IMR-90 (cell line): ENCODE data around the gene ZNF385B. TPM values are rescaled to one million over a fixed set of nuclear protein-coding genes. Genes with fewer than 3 reads are reported as not detected.

Source experiments
- ATAC-seq: fragments of 200-7000 bp; cut with Tn5 transposase; 2 replicates; pipeline ENCODE4 v1.9.1; 2020; ENCODE audit warnings: low read depth, mild to moderate bottlenecking, moderate library complexity
- BruUV-seq: library from RNA; stranded (reverse); fragments of 400-500 nt; replicated peaks from 2 replicates; lab custom pipeline; 2021; lab: Mats Ljungman, UMichigan
- CTCF ChIA-PET: fragments of 300-600 bp; formaldehyde crosslinking; extraction: SDS; loops from one replicate; lab custom pipeline; 2021; ENCODE audit warnings: antibody characterized with exemption; lab: Yijun Ruan, JAX
- POLR2A ChIA-PET: fragments of 300-600 bp; sonication (Branson Sonifier 250); formaldehyde crosslinking; loops from one replicate; lab custom pipeline; 2022; ENCODE audit warnings: antibody characterized with exemption; ENCODE audit not compliant: unreplicated experiment; lab: Charles Lee
- DNase-seq: peaks from one replicate; pipeline ENCODE4 v3.0.0; 2013
- H2AFZ ChIP-seq: replicated peaks from 2 replicates; pipeline ENCODE3; 2013; ENCODE audit warnings: low read length, mild to moderate bottlenecking; ENCODE audit not compliant: poor library complexity
- H2AK5ac ChIP-seq: 2 replicates; pipeline ENCODE4 v1.6.1; 2013; ENCODE audit warnings: low read depth, low read length, inconsistent platforms
- H2AK9ac ChIP-seq: replicated peaks from 2 replicates; pipeline ENCODE3; 2013; ENCODE audit warnings: mild to moderate bottlenecking, low read depth, low read length, moderate library complexity; ENCODE audit not compliant: poor library complexity
- H2BK120ac ChIP-seq: 2 replicates; pipeline ENCODE4 v1.6.1; 2013; ENCODE audit warnings: low read depth, low read length, inconsistent platforms
- H2BK15ac ChIP-seq: 3 replicates; pipeline ENCODE4 v1.6.1; 2013; ENCODE audit warnings: low read depth, low read length, inconsistent platforms
- H2BK20ac ChIP-seq: 2 replicates; pipeline ENCODE4 v1.6.1; 2013; ENCODE audit warnings: low read depth, mild to moderate bottlenecking, inconsistent platforms, low read length, moderate library complexity
- H2BK5ac ChIP-seq: 2 replicates; pipeline ENCODE4 v1.6.1; 2013; ENCODE audit warnings: mild to moderate bottlenecking, low read depth, low read length, inconsistent platforms; ENCODE audit not compliant: poor library complexity, severe bottlenecking
- H3K14ac ChIP-seq: replicated peaks from 2 replicates; pipeline ENCODE4 v1.6.1; 2013; ENCODE audit warnings: low read depth, low read length, inconsistent platforms
- H3K18ac ChIP-seq: 2 replicates; pipeline ENCODE4 v1.6.1; 2013; ENCODE audit warnings: low read depth, low read length, control low read depth
- H3K23ac ChIP-seq: 2 replicates; pipeline ENCODE4 v1.6.1; 2013; ENCODE audit warnings: low read depth, low read length, inconsistent platforms
- H3K27ac ChIP-seq: 2 replicates; pipeline ENCODE4 v1.5.1; 2013; ENCODE audit warnings: mild to moderate bottlenecking, control low read depth, low read length; ENCODE audit not compliant: insufficient read depth
- H3K27me3 ChIP-seq: 2 replicates; pipeline ENCODE4 v1.6.1; 2013; ENCODE audit warnings: low read length; ENCODE audit not compliant: control insufficient read depth, insufficient read depth
- H3K36me3 ChIP-seq: 2 replicates; pipeline ENCODE4 v1.6.1; 2013; ENCODE audit warnings: low read length, mixed read lengths; ENCODE audit not compliant: control insufficient read depth, insufficient read depth
- H3K4ac ChIP-seq: 2 replicates; pipeline ENCODE4 v1.6.1; 2013; ENCODE audit warnings: low read depth, low read length, inconsistent platforms
- H3K4me1 ChIP-seq: 2 replicates; pipeline ENCODE4 v1.6.1; 2013; ENCODE audit warnings: low read length, mixed read lengths; ENCODE audit not compliant: control insufficient read depth, insufficient read depth
- H3K4me2 ChIP-seq: 2 replicates; pipeline ENCODE4 v1.6.1; 2013; ENCODE audit warnings: low read depth, mild to moderate bottlenecking, control low read depth, low read length, moderate library complexity
- H3K4me3 ChIP-seq: 2 replicates; pipeline ENCODE4 v1.5.1; 2013; ENCODE audit warnings: low read depth, mild to moderate bottlenecking, control low read depth, low read length, moderate library complexity; ENCODE audit not compliant: insufficient read depth
- H3K56ac ChIP-seq: 2 replicates; pipeline ENCODE4 v1.6.1; 2013; ENCODE audit warnings: low read length, inconsistent platforms; ENCODE audit not compliant: insufficient read depth; ENCODE audit errors: extremely low read depth
- H3K79me1 ChIP-seq, 2 experiments: 2 replicates each; pipeline ENCODE4 v1.6.1; 2013; ENCODE audit warnings: low read length in 2 of 2, inconsistent platforms in 1 of 2, low read depth in 1 of 2
- H3K9ac ChIP-seq: 2 replicates; pipeline ENCODE4 v1.6.1; 2013; ENCODE audit warnings: low read depth, low read length, control low read depth
- H3K9me1 ChIP-seq: 2 replicates; pipeline ENCODE4 v1.6.1; 2013; ENCODE audit warnings: low read length, inconsistent platforms; ENCODE audit not compliant: insufficient read depth
- H3K9me3 ChIP-seq: 2 replicates; pipeline ENCODE4 v1.6.1; 2013; ENCODE audit warnings: low read length; ENCODE audit not compliant: control insufficient read depth, insufficient read depth
- H4K20me1 ChIP-seq: 2 replicates; pipeline ENCODE4 v1.6.1; 2013; ENCODE audit warnings: low read length, inconsistent platforms; ENCODE audit not compliant: insufficient read depth
- H4K5ac ChIP-seq: 2 replicates; pipeline ENCODE4 v1.6.1; 2013; ENCODE audit warnings: mild to moderate bottlenecking, low read depth, low read length, control low read depth
- H4K8ac ChIP-seq, 2 experiments: 2 replicates each; pipeline ENCODE4 v1.6.1; 2013; ENCODE audit warnings: low read depth in 2 of 2, low read length in 2 of 2, control low read depth in 1 of 2, inconsistent platforms in 1 of 2
- H4K91ac ChIP-seq: 2 replicates; pipeline ENCODE4 v1.6.1; 2013; ENCODE audit warnings: low read depth, low read length, inconsistent platforms; ENCODE audit not compliant: insufficient read depth
- BHLHE40 ChIP-seq: fragments of 150-350 bp; IDR thresholded peaks from 2 replicates; pipeline ENCODE4 v1.6.1; 2016; ENCODE audit warnings: mild to moderate bottlenecking, low read depth, low read length
- CTCF ChIP-seq: conservative IDR thresholded peaks from 2 replicates; pipeline ENCODE4 v1.5.1; 2012; ENCODE audit warnings: mild to moderate bottlenecking, low read depth, low read length, improper control_type of control experiment
- ELK1 ChIP-seq: fragments of 150-350 bp; IDR thresholded peaks from 2 replicates; pipeline ENCODE4 v1.6.1; 2016; ENCODE audit warnings: low read depth, mild to moderate bottlenecking, low read length, moderate library complexity, borderline replicate concordance
- MAZ ChIP-seq: IDR thresholded peaks from 2 replicates; pipeline ENCODE4 v1.6.1; 2012; ENCODE audit warnings: low read depth, mild to moderate bottlenecking, low read length, improper control_type of control experiment, moderate library complexity, borderline replicate concordance
- POLR2A ChIP-seq: IDR thresholded peaks from 2 replicates; pipeline ENCODE4 v1.6.1; 2012; ENCODE audit warnings: mild to moderate bottlenecking, low read depth, low read length
- RCOR1 ChIP-seq: IDR thresholded peaks from 2 replicates; pipeline ENCODE4 v1.6.1; 2012; ENCODE audit warnings: mild to moderate bottlenecking, low read length, improper control_type of control experiment; ENCODE audit not compliant: insufficient replicate concordance
- SMC3 ChIP-seq: fragments of 150-350 bp; IDR thresholded peaks from 2 replicates; pipeline ENCODE4 v1.6.1; 2016; ENCODE audit warnings: low read depth, mild to moderate bottlenecking, antibody characterized with exemption, low read length, moderate library complexity
- dilution Hi-C: fragments of 300-500 bp; cut with HindIII; formaldehyde crosslinking; loops from one replicate; pipeline ENCODE4 v1.14.3; 2018; ENCODE audit warnings: low sequenced_read_pairs; ENCODE audit not compliant: unreplicated experiment
- in situ Hi-C: fragments of 300-500 bp; cut with MboI; formaldehyde crosslinking; loops from 3 replicates; pipeline ENCODE4 v1.14.3; 2019; ENCODE audit warnings: low sequenced_read_pairs, inconsistent platforms, mixed read lengths
- intact Hi-C: fragments of 100-400 bp; cut with micrococcal nuclease; formaldehyde crosslinking; loops from 2 replicates; pipeline ENCODE4 v1.10.0; 2022
- polyA plus RNA-seq, 3 experiments: library from polyadenylated mRNA; depleted of rRNA; stranded (reverse); fragments of >200 nt; gene quantifications; 2 replicates each; pipeline ENCODE4 v1.2.3, GENCODE V29; 2012; ENCODE audit warnings: low replicate concordance in 1 of 3
- total RNA-seq: library from RNA; depleted of rRNA; stranded (reverse); fragments of >200 nt; gene quantifications from 2 replicates; pipeline ENCODE4 v1.2.3, GENCODE V29; 2012

Gene ZNF385B
- total and polyA plus RNA-seq, 2 of the 4 experiments (the other 2 are of a cell fraction) = not detected

GRCh38 chr2:179853108-179853507 lies 8.3 kb downstream of the ZNF385B start:
- Histone ChIP-seq H3K9me1 (no peaks in the 10 kb centered on the region), H2AK9ac (no peak overlapping the region), H3K14ac (no peak overlapping the region), H3K9me3 (no peaks in the 10 kb centered on the region), H2BK15ac (no peak overlapping the region), H3K23ac (no peak overlapping the region), H2BK5ac (no peak overlapping the region), H2AK5ac (no peak overlapping the region), H2BK120ac (no peak overlapping the region), H4K91ac (no peak overlapping the region), H2AFZ (no peak overlapping the region), H3K4me1 (no peaks in the 10 kb centered on the region), H3K36me3 (no peaks in the 10 kb centered on the region), H3K4me2 (no peak overlapping the region), H4K20me1 (no peaks in the 10 kb centered on the region), H3K27me3 (peaks cover 12% of the 10 kb centered on the region), H3K27ac (no peak overlapping the region), H3K18ac (no peak overlapping the region), H4K8ac (no peak overlapping the region), H3K56ac (no peak overlapping the region), H3K4ac (no peak overlapping the region), H3K79me1 (no peaks in the 10 kb centered on the region), H4K5ac (no peak overlapping the region), H3K9ac (no peak overlapping the region), H2BK20ac (no peak overlapping the region), H3K4me3 (no peak overlapping the region)
- ChIA-PET CTCF (no interaction called here), POLR2A (no interaction called here)
- no TSS peak for BruUV-seq
- TF ChIP-seq MAZ (no peak), ELK1 (no peak), BHLHE40 (no peak), RCOR1 (no peak), CTCF (no peak), POLR2A (no peak), SMC3 (no peak)
- in situ Hi-C loops (no loop called here), intact Hi-C loops (no loop called here), dilution Hi-C loops (no loop called here)
- ATAC-seq (no peak), DNase-seq (no peak)
